K562 (cell line): ENCODE measurements around the gene ANP32B. TPM values are rescaled to one million over a fixed set of nuclear protein-coding genes. Genes with fewer than 3 reads are reported as not detected.
A peak's percentile ranks its signal among the peaks of the same experiment; 100 is the strongest.

Experiments
- CCAR2 ChIP-seq: fragments of 200-400 bp; formaldehyde crosslinking; IDR thresholded peaks from 2 replicates; pipeline ENCODE4 v1.6.1; 2017; ENCODE audit warnings: mild to moderate bottlenecking, low read depth, low read length
- CXXC5 ChIP-seq: fragments of 250-450 bp; sonication (Bioruptor Pico); IDR thresholded peaks from 2 replicates; pipeline ENCODE4 v1.8.0; 2022; ENCODE audit warnings: inconsistent platforms, mild to moderate bottlenecking, moderate library complexity
- DMBX1 ChIP-seq: fragments of 250-450 bp; sonication (Bioruptor Pico); IDR thresholded peaks from 2 replicates; pipeline ENCODE4 v1.8.0; 2022; ENCODE audit warnings: inconsistent platforms, mild to moderate bottlenecking, moderate library complexity, borderline replicate concordance
- E2F4 ChIP-seq: sonication (generic); formaldehyde crosslinking; IDR thresholded peaks from 2 replicates; pipeline ENCODE4 v1.8.0; 2022; ENCODE audit warnings: mild to moderate bottlenecking, low read depth, missing genetic modification reagents
- FOXK2 ChIP-seq, 2 experiments: fragments of 450-650 bp; IDR thresholded peaks in 1 of 2; conservative IDR thresholded peaks in 1 of 2; 2 replicates each; pipeline ENCODE4 v1.6.1; 2016; ENCODE audit warnings: low read depth in 2 of 2, mild to moderate bottlenecking in 1 of 2
- FUS ChIP-seq: fragments of 200-400 bp; formaldehyde crosslinking; optimal IDR thresholded peaks from 2 replicates; pipeline ENCODE3; 2017; ENCODE audit warnings: low read depth, low read length
- GABPB2 ChIP-seq: fragments of 250-450 bp; sonication (Bioruptor Pico); conservative IDR thresholded peaks from 2 replicates; pipeline ENCODE4 v1.5.1; 2021; ENCODE audit warnings: mild to moderate bottlenecking
- ILK ChIP-seq: fragments of 450-650 bp; IDR thresholded peaks from 2 replicates; pipeline ENCODE4 v1.6.1; 2016; ENCODE audit warnings: missing genetic modification characterization, low read depth, mild to moderate bottlenecking, missing compliant biosample characterization, moderate library complexity, borderline replicate concordance
- JUNB ChIP-seq: fragments of 450-650 bp; formaldehyde crosslinking; conservative IDR thresholded peaks from 2 replicates; pipeline ENCODE4 v1.4.0; 2020; ENCODE audit warnings: mild to moderate bottlenecking
- MECOM ChIP-seq: fragments of 250-450 bp; sonication (Bioruptor Pico); IDR thresholded peaks from 2 replicates; pipeline ENCODE4 v1.8.0; 2022; ENCODE audit warnings: inconsistent platforms
- MTF1 ChIP-seq: fragments of 250-450 bp; sonication (Bioruptor Pico); IDR thresholded peaks from 2 replicates; pipeline ENCODE4 v1.9.0; 2021; ENCODE audit warnings: moderate library complexity, mild to moderate bottlenecking, inconsistent platforms, borderline replicate concordance
- POLR3A ChIP-seq: IDR thresholded peaks from 2 replicates; pipeline ENCODE4 v1.6.1; 2011; ENCODE audit warnings: borderline replicate concordance, mild to moderate bottlenecking, moderate library complexity; ENCODE audit not compliant: insufficient read length, insufficient read depth; ENCODE audit errors: extremely low read depth
- PTTG1 ChIP-seq: fragments of 450-650 bp; IDR thresholded peaks from 2 replicates; pipeline ENCODE4 v1.6.1; 2016; ENCODE audit warnings: low read depth, mild to moderate bottlenecking, missing genetic modification characterization, missing compliant biosample characterization
- RBM39 ChIP-seq: fragments of 200-400 bp; formaldehyde crosslinking; optimal IDR thresholded peaks from 2 replicates; pipeline ENCODE3; 2018; ENCODE audit warnings: low read depth, low read length
- RUNX1 ChIP-seq: sonication (generic); IDR thresholded peaks from 2 replicates; pipeline ENCODE4 v1.6.1; 2016; ENCODE audit warnings: antibody characterized with exemption, low read depth
- SNIP1 ChIP-seq: fragments of 450-650 bp; IDR thresholded peaks from 2 replicates; pipeline ENCODE4 v1.7.1; 2017; ENCODE audit warnings: low read depth, mild to moderate bottlenecking
- UBTF ChIP-seq, 2 experiments: IDR thresholded peaks; 2 replicates each; pipeline ENCODE4 v1.6.1; 2012; ENCODE audit warnings: improper control_type of control experiment in 2 of 2, low read depth in 2 of 2, low read length in 2 of 2, borderline replicate concordance in 1 of 2
- ZBTB8A ChIP-seq: fragments of 450-650 bp; IDR thresholded peaks from 2 replicates; pipeline ENCODE4 v1.6.1; 2018; ENCODE audit warnings: mild to moderate bottlenecking, moderate library complexity; ENCODE audit not compliant: partially characterized antibody
- ZBTB9 ChIP-seq: fragments of 450-650 bp; formaldehyde crosslinking; IDR thresholded peaks from 2 replicates; pipeline ENCODE4 v1.4.0; 2020; ENCODE audit warnings: mild to moderate bottlenecking, moderate library complexity
- ZNF146 ChIP-seq: IDR thresholded peaks from one replicate; pipeline ENCODE4 v1.6.1; 2018; ENCODE audit warnings: missing compliant biosample characterization; ENCODE audit not compliant: unreplicated experiment
- ZNF23 ChIP-seq: fragments of 250-450 bp; sonication (Bioruptor Pico); IDR thresholded peaks from 2 replicates; pipeline ENCODE4 v1.4.0; 2020; ENCODE audit warnings: mild to moderate bottlenecking
- ZNF282 ChIP-seq: sonication (generic); formaldehyde crosslinking; IDR thresholded peaks from 2 replicates; pipeline ENCODE4 v1.8.1; 2023; ENCODE audit warnings: missing genetic modification reagents
- ZNF311 ChIP-seq: fragments of 250-450 bp; sonication (Bioruptor Pico); IDR thresholded peaks from 2 replicates; pipeline ENCODE4 v1.4.0; 2020; ENCODE audit warnings: mild to moderate bottlenecking, moderate library complexity
- ZNF644 ChIP-seq: fragments of 200-800 bp; sonication (Bioruptor generic); IDR thresholded peaks from 2 replicates; pipeline ENCODE4 v1.6.1; 2016; ENCODE audit warnings: low read depth, missing genetic modification characterization, missing compliant biosample characterization
- ZNF696 ChIP-seq: fragments of 250-450 bp; sonication (Bioruptor Pico); conservative IDR thresholded peaks from 2 replicates; pipeline ENCODE4 v1.4.0; 2020; ENCODE audit warnings: mild to moderate bottlenecking, moderate library complexity
- polyA plus RNA-seq, 8 experiments: library from polyadenylated mRNA; depleted of rRNA in 4 of 8; stranded (reverse) in 5 of 8; unstranded in 3 of 8; fragments of >200 nt; fragmentation: Nextera tagmentation in 2 of 8; fragmentation: Illumina TruSeq in 1 of 8; extraction: Ambion mirVana in 2 of 8; extraction: Trizol in 1 of 8; gene quantifications; 2 replicates each; pipeline versions ENCODE4 v1.2.1 to v1.2.3, GENCODE V29; 2011 to 2014; ENCODE audit warnings: inconsistent platforms in 1 of 8, missing spikeins in 1 of 8
- total RNA-seq, 7 experiments: library from RNA; depleted of rRNA in 6 of 7; stranded (reverse); fragments of >200 nt in 6 of 7; fragmentation: Illumina TruSeq in 2 of 7; extraction: Trizol in 2 of 7; gene quantifications; 2 replicates each; pipeline versions ENCODE4 v1.2.1 to v1.2.3, GENCODE V29; 2011 to 2021; ENCODE audit warnings: low replicate concordance in 1 of 7

ANP32B gene
- total and polyA plus RNA-seq, 9 of the 15 experiments (the other 6 are each of a cell fraction or from before 2014, with no cell fraction given), result 68.9 to 815 (median 141) TPM

- TF ChIP-seq ZBTB9 (CRISPR knock-in tag), result no peak
- 0 out of 2 replicates have a peak, but pooled peaks have one; percentile 52 for TF ChIP-seq PTTG1 (tag)
- no peak for TF ChIP-seq SNIP1
- no peak for TF ChIP-seq CCAR2
- no peak for TF ChIP-seq ZNF146 (CRISPR knock-in tag)
- TF ChIP-seq MECOM, result 0 out of 2 replicates have a peak, but pooled peaks have one; percentile 8
- 0 out of 2 replicates have a peak, but pooled peaks have one; percentile 20 for TF ChIP-seq ILK (tag)
- TF ChIP-seq GABPB2 (CRISPR knock-in tag), result no peak
- TF ChIP-seq UBTF (IDR thresholded peaks at IDR 0.05; ENCODE audit: borderline replicate concordance in 1 of 2, low read depth in 2 of 2, low read length in 2 of 2), result no peak
- peak; percentile 61 for TF ChIP-seq CXXC5 (CRISPR knock-in tag)
- no peak for TF ChIP-seq JUNB (CRISPR knock-in tag)
- no peak for TF ChIP-seq RBM39
- no peak for TF ChIP-seq RUNX1
- no peak for TF ChIP-seq FUS
- TF ChIP-seq ZNF311, result peak; percentile 78; the same call in 1 of the 2 replicates
- TF ChIP-seq ZBTB8A, result no peak
- TF ChIP-seq POLR3A, result no peak
- no peak for TF ChIP-seq E2F4 (CRISPR knock-in tag)
- no peak for TF ChIP-seq FOXK2 (conservative IDR thresholded peaks at IDR 0.05 in 1 of 2, IDR thresholded peaks at IDR 0.05 in 1 of 2; ENCODE audit: low read depth in 2 of 2)
- no peak for TF ChIP-seq ZNF696 (CRISPR knock-in tag)
- TF ChIP-seq MTF1 (CRISPR knock-in tag), result no peak
- TF ChIP-seq ZNF282 (CRISPR knock-in tag), result no peak
- TF ChIP-seq ZNF644 (tag), result no peak
- TF ChIP-seq DMBX1 (CRISPR knock-in tag), result peak; percentile 91
- no peak for TF ChIP-seq ZNF23
Observed at GRCh38 chr9:97941323-97941722, 41.8 kb upstream of the ANP32B start (continued).
